ENCODE results near the gene NFATC2.

The NFATC2 gene

GRCh38 chr20:51562332-51563173 lies 20.0 kb upstream of the NFATC2 start:
- intact Hi-C loops (cut with DNase I; ENCODE audit: low total_unique reads) = loop anchor here (2.0 kb wide), 1 partner anchor 18 kb away; no protein-coding TSS in a partner anchor

GRCh38 chr20:51562027-51562331 lies 19.5 kb upstream of the NFATC2 start:
- no peak for TF ChIP-seq CTCF (IDR thresholded peaks at IDR 0.05)
- Histone ChIP-seq H3K9me3 (no peaks in the 10 kb centered on the region), H3K4me1 (peaks cover 0 to 55% (median 38%) of the 10 kb centered on the region in 4 donors), H3K27ac (peak overlapping the region; percentile 79 to 92), H3K4me3 (peak overlapping the region; percentile 49 to 61), H3K36me3 (no peaks in the 10 kb centered on the region), H3K27me3 (peaks cover 0 to 6% of the 10 kb centered on the region in 2 donors)
- no peak for DNase-seq
- intact Hi-C loops (cut with DNase I; ENCODE audit: low total_unique reads) = loop anchor here (2.0 kb wide), 1 partner anchor 17 kb away; no protein-coding TSS in a partner anchor

More at GRCh38 chr20:51562332-51563173, 20.0 kb upstream of the NFATC2 start:
- no peaks in the 10 kb centered on the region for H3K36me3 ChIP-seq
- H3K27ac ChIP-seq = peak overlapping the region; percentile 79 to 92
- no peaks in the 10 kb centered on the region for H3K9me3 ChIP-seq
- no peaks in the 10 kb centered on the region for H3K27me3 ChIP-seq
- no peak for TF ChIP-seq CTCF (IDR thresholded peaks at IDR 0.05)
- peak overlapping the region; percentile 49 to 61 for H3K4me3 ChIP-seq
- peaks cover 0 to 55% (median 38%) of the 10 kb centered on the region in 4 donors for H3K4me1 ChIP-seq
- peak; percentile 87 to 91 for DNase-seq

- Histone ChIP-seq H3K27ac (peak overlapping the region in 1 of 2 donors; percentile 79), H3K4me3 (peak overlapping the region; percentile 7 to 29), H3K4me1 (peaks cover 0 to 49% (median 38%) of the 10 kb centered on the region in 4 donors), H3K9me3 (no peaks in the 10 kb centered on the region), H3K27me3 (peaks cover 0 to 12% of the 10 kb centered on the region in 2 donors), H3K36me3 (no peaks in the 10 kb centered on the region)
- no peak for TF ChIP-seq CTCF (IDR thresholded peaks at IDR 0.05)
- DNase-seq = no peak
- intact Hi-C loops (cut with DNase I; ENCODE audit: low total_unique reads) = no loop called here
Observed at GRCh38 chr20:51560550-51561307, 18.2 kb upstream of the NFATC2 start.

GRCh38 chr20:51560042-51560441 lies 17.5 kb upstream of the NFATC2 start:
- no peak for DNase-seq
- intact Hi-C loops (cut with DNase I; ENCODE audit: low total_unique reads) = no loop called here
- TF ChIP-seq CTCF (IDR thresholded peaks at IDR 0.05) = no peak
- Histone ChIP-seq H3K27ac (no peak overlapping the region), H3K9me3 (no peaks in the 10 kb centered on the region), H3K27me3 (peaks cover 0 to 12% of the 10 kb centered on the region in 2 donors), H3K36me3 (no peaks in the 10 kb centered on the region), H3K4me3 (no peak overlapping the region), H3K4me1 (peaks cover 0 to 44% (median 35%) of the 10 kb centered on the region in 4 donors)

GRCh38 chr20:51554538-51555165 lies 12.1 kb upstream of the NFATC2 start:
- no peak for DNase-seq
- Histone ChIP-seq H3K27ac (no peak overlapping the region), H3K36me3 (no peaks in the 10 kb centered on the region), H3K4me3 (no peak overlapping the region), H3K4me1 (no peaks in the 10 kb centered on the region), H3K9me3 (no peaks in the 10 kb centered on the region), H3K27me3 (peaks cover 0 to 16% of the 10 kb centered on the region in 2 donors)
- intact Hi-C loops (cut with DNase I; ENCODE audit: low total_unique reads) = no loop called here
- no peak for TF ChIP-seq CTCF (IDR thresholded peaks at IDR 0.05)
